ENCODE measurements around the gene TBX2. TPM values are rescaled to one million over a fixed set of nuclear protein-coding genes. Genes with fewer than 3 reads are reported as not detected.
"Not testable (repeated sequence)": the region's sequence is repeated elsewhere in the genome, so short reads cannot be mapped to it uniquely, and the experiment has no call there.

Gene TBX2
- total and polyA plus RNA-seq, 2 donors, result 2.1 to 3.2 TPM

DNA sequence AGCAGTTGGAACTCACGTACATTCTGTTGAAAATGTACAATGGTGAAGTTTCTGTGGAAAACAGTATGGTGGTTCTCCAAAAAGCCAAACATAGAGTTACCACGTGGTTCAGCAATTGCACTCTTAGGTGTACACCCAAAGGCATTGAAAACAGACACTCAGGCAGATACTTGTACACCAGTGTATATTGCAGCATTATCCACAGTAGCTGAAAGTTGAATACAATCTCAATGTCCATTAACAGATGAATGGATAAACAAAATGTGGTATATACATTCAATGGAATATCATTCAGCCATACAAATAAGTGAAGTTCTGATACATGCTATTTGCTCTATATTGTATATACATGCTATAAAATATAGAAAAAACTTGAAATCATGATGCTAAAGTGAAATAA lies 23.2 kb downstream of the TBX2 start:
- H3K27me3 ChIP-seq (ENCODE audit: control insufficient read depth in 2 of 2, insufficient read depth in 1 of 2, low read length in 1 of 2), result peaks cover 9 to 63% of the 10 kb centered on the region in 2 donors
- H3K9me3 ChIP-seq (ENCODE audit: control insufficient read depth in 2 of 2, insufficient read depth in 1 of 2, low read length in 1 of 2), result no peaks in the 10 kb centered on the region
- H3K4me1 ChIP-seq (ENCODE audit: control insufficient read depth in 2 of 2, insufficient read depth in 2 of 2, low read length in 2 of 2), result no peaks in the 10 kb centered on the region
- H3K4me3 ChIP-seq (ENCODE audit: low read length in 2 of 2), result no peak overlapping the region
- WGBS, result 51% methylated on average over 2 of the region's 2 CpGs
- no peak overlapping the region for H3K27ac ChIP-seq (ENCODE audit: low read depth in 1 of 2, low read length in 1 of 2)
- no peaks in the 10 kb centered on the region for H3K36me3 ChIP-seq (ENCODE audit: control insufficient read depth in 2 of 2, insufficient read depth in 2 of 2, low read length in 1 of 2)
- DNase-seq (ENCODE audit: low read depth in 6 of 9, low spot score in 9 of 9), result no peak

DNA sequence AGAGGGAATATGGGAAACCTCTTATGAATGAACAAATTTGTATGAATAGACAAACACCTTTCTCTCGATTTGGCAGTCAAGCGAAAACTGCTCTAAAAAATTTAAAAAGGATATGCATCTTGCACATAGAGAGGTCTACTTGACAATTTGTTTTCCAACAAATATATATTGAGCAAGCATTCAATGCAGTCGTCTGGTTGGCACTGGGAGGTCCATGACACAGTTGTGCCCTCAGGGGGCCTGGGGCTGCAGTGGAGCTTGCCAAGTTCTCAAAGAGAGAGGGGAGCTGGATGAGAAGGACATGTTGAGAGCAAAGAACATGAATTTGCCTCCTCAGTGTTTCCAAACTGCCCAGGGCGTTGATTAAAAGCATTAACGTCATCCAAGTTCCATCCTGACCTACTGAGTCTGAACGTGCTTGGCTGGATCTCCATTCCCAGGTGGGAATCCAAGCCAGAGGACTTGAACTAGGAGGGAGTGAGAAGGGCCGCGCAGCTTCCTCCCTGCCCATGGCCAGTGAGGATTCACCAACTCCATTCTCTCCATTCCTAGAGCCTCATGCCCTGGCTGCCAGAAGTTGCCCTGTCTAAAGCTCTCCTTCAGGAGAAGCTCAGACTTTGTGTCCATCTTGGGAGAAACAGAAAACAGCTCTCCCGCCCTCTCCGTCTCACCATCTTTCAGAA lies 24.5 kb downstream of the TBX2 start:
- H3K4me3 ChIP-seq (ENCODE audit: low read length in 2 of 2), result no peak overlapping the region
- no peaks in the 10 kb centered on the region for H3K4me1 ChIP-seq (ENCODE audit: control insufficient read depth in 2 of 2, insufficient read depth in 2 of 2, low read length in 2 of 2)
- no peaks in the 10 kb centered on the region for H3K9me3 ChIP-seq (ENCODE audit: control insufficient read depth in 2 of 2, insufficient read depth in 1 of 2, low read length in 1 of 2)
- 93% methylated on average over 10 of the region's 10 CpGs for WGBS
- no peaks in the 10 kb centered on the region for H3K36me3 ChIP-seq (ENCODE audit: control insufficient read depth in 2 of 2, insufficient read depth in 2 of 2, low read length in 1 of 2)
- DNase-seq (ENCODE audit: low read depth in 6 of 9, low spot score in 9 of 9), result no peak
- H3K27me3 ChIP-seq (ENCODE audit: control insufficient read depth in 2 of 2, insufficient read depth in 1 of 2, low read length in 1 of 2), result peaks cover 9 to 59% of the 10 kb centered on the region in 2 donors
- H3K27ac ChIP-seq (ENCODE audit: low read depth in 1 of 2, low read length in 1 of 2), result no peak overlapping the region

GRCh38 chr17:61425682-61426481 lies 26.2 kb downstream of the TBX2 start:
- WGBS, result 65% methylated on average over 11 of the region's 11 CpGs
- DNase-seq (ENCODE audit: low read depth in 6 of 9, low spot score in 9 of 9), result no peak
- H3K27me3 ChIP-seq (ENCODE audit: control insufficient read depth in 2 of 2, insufficient read depth in 1 of 2, low read length in 1 of 2), result peaks cover 5 to 42% of the 10 kb centered on the region in 2 donors

DNA sequence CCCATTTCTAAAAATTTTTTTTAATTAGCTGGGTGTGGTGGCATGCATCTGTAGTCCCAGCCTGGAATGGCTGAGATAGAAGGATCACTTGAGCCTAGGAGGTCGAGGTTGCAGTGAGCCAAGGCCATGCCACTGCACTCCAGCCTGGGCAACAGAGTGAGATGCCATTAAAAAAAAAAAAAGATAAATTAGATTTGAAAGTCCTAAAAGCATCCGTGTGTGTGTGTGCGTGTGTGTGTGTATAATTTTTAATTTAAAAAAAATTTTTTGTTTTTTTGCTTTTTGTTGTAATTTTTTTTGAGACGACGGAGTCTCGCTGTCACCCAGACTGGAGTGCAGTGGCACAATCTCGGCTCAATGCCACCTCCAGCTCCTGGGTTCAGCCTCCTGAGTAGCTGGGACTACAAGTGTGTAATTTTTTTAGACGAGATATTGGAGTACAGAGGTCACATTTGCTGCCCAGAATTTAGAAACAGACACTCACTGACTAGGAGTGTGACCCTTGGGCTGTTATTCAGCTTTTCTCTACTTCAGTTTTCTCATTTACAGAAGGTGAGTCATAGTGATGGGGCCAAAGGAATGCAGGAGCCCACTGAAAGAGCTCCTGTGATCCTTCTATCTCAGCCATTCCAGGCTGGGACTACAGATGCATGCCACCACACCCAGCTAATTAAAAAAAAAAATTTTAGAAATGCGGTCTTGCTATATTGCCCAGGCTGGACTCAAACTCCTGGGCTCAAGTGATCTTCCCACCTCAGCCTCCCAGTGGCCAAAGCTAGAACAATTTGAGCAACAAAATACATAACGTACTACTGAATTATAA lies 27.1 kb downstream of the TBX2 start:
- DNase-seq (ENCODE audit: low read depth in 6 of 9, low spot score in 9 of 9), result no peak
- Histone ChIP-seq H3K27ac (ENCODE audit: low read depth in 1 of 2, low read length in 1 of 2) (no peak overlapping the region), H3K27me3 (ENCODE audit: control insufficient read depth in 2 of 2, insufficient read depth in 1 of 2, low read length in 1 of 2) (peaks cover 5 to 36% of the 10 kb centered on the region in 2 donors), H3K4me3 (ENCODE audit: low read length in 2 of 2) (no peak overlapping the region), H3K9me3 (ENCODE audit: control insufficient read depth in 2 of 2, insufficient read depth in 1 of 2, low read length in 1 of 2) (no peaks in the 10 kb centered on the region), H3K36me3 (ENCODE audit: control insufficient read depth in 2 of 2, insufficient read depth in 2 of 2, low read length in 1 of 2) (no peaks in the 10 kb centered on the region), H3K4me1 (ENCODE audit: control insufficient read depth in 2 of 2, insufficient read depth in 2 of 2, low read length in 2 of 2) (no peaks in the 10 kb centered on the region)
- WGBS, result 94% methylated on average over 10 of the region's 10 CpGs

More at GRCh38 chr17:61425682-61426481, 26.2 kb downstream of the TBX2 start:
- H3K27ac ChIP-seq (ENCODE audit: low read depth in 1 of 2, low read length in 1 of 2), result no peak overlapping the region
- no peaks in the 10 kb centered on the region for H3K9me3 ChIP-seq (ENCODE audit: control insufficient read depth in 2 of 2, insufficient read depth in 1 of 2, low read length in 1 of 2)
- H3K36me3 ChIP-seq (ENCODE audit: control insufficient read depth in 2 of 2, insufficient read depth in 2 of 2, low read length in 1 of 2), result no peaks in the 10 kb centered on the region
- no peaks in the 10 kb centered on the region for H3K4me1 ChIP-seq (ENCODE audit: control insufficient read depth in 2 of 2, insufficient read depth in 2 of 2, low read length in 2 of 2)
- no peak overlapping the region for H3K4me3 ChIP-seq (ENCODE audit: low read length in 2 of 2)

DNA sequence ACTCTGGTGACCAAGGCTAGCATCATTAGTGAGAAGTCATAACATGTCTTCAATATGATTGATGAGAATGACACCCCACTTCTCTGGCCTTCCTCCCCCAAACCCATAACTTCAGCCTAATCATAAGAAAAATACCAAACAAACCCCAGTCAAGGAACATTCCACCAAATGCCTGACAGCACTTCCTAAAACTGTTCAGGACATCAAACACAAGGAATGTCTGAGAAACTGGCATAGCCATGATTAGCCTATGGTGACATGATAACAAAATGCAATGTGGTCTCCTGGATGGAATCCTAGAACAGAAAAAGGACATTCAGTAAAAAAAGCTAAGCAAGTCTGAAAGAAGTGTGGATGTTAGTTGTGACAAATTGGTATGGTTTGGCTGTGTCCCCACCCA lies 27.9 kb downstream of the TBX2 start:
- no peaks in the 10 kb centered on the region for H3K9me3 ChIP-seq (ENCODE audit: control insufficient read depth in 2 of 2, insufficient read depth in 1 of 2, low read length in 1 of 2)
- no peak overlapping the region for H3K4me3 ChIP-seq (ENCODE audit: low read length in 2 of 2)
- H3K27me3 ChIP-seq (ENCODE audit: control insufficient read depth in 2 of 2, insufficient read depth in 1 of 2, low read length in 1 of 2), result peaks cover 5 to 31% of the 10 kb centered on the region in 2 donors
- no peaks in the 10 kb centered on the region for H3K4me1 ChIP-seq (ENCODE audit: control insufficient read depth in 2 of 2, insufficient read depth in 2 of 2, low read length in 2 of 2)
- H3K27ac ChIP-seq (ENCODE audit: low read depth in 1 of 2, low read length in 1 of 2), result no peak overlapping the region
- DNase-seq (ENCODE audit: low read depth in 6 of 9, low spot score in 9 of 9), result no peak
- H3K36me3 ChIP-seq (ENCODE audit: control insufficient read depth in 2 of 2, insufficient read depth in 2 of 2, low read length in 1 of 2), result no peaks in the 10 kb centered on the region

DNA sequence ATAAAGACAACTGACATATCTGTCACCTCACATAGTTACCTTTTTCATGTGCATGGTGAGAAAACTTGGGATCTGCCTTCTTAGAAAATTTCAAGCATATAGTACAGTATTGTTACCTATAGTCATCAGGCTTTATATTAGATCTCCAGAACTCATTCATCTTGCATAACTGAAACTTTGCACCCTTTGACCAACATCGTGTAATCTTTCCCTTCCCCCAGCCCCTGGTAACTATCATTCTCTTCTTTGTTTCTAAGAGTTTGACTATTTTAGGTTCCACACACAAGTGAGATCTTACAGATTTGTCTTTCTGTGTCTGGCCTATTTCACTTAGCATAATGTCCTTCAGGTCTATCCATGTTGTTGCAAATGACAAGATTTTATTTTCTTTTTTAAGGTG lies 29.6 kb downstream of the TBX2 start:
- no peaks in the 10 kb centered on the region for H3K4me1 ChIP-seq (ENCODE audit: control insufficient read depth in 2 of 2, insufficient read depth in 2 of 2, low read length in 2 of 2)
- no peak overlapping the region for H3K27ac ChIP-seq (ENCODE audit: low read depth in 1 of 2, low read length in 1 of 2)
- WGBS, result 95% methylated on average over 1 of the region's 1 CpG
- H3K4me3 ChIP-seq (ENCODE audit: low read length in 2 of 2), result no peak overlapping the region
- peaks cover 0 to 5% of the 10 kb centered on the region in 2 donors for H3K9me3 ChIP-seq (ENCODE audit: control insufficient read depth in 2 of 2, insufficient read depth in 1 of 2, low read length in 1 of 2)
- DNase-seq (ENCODE audit: low read depth in 6 of 9, low spot score in 9 of 9), result no peak
- H3K36me3 ChIP-seq (ENCODE audit: control insufficient read depth in 2 of 2, insufficient read depth in 2 of 2, low read length in 1 of 2), result no peaks in the 10 kb centered on the region
- H3K27me3 ChIP-seq (ENCODE audit: control insufficient read depth in 2 of 2, insufficient read depth in 1 of 2, low read length in 1 of 2), result peaks cover 0 to 28% of the 10 kb centered on the region in 2 donors

- not testable (repeated sequence) for H3K4me1 ChIP-seq (ENCODE audit: control insufficient read depth in 2 of 2, insufficient read depth in 2 of 2, low read length in 2 of 2); H3K9me3 ChIP-seq (ENCODE audit: control insufficient read depth in 2 of 2, insufficient read depth in 1 of 2, low read length in 1 of 2); H3K36me3 ChIP-seq (ENCODE audit: control insufficient read depth in 2 of 2, insufficient read depth in 2 of 2, low read length in 1 of 2); H3K27ac ChIP-seq (ENCODE audit: low read depth in 1 of 2, low read length in 1 of 2); H3K4me3 ChIP-seq (ENCODE audit: low read length in 2 of 2); DNase-seq (ENCODE audit: low read depth in 6 of 9, low spot score in 9 of 9)
- peaks cover 0 to 22% of the 10 kb centered on the region in 2 donors for H3K27me3 ChIP-seq (ENCODE audit: control insufficient read depth in 2 of 2, insufficient read depth in 1 of 2, low read length in 1 of 2)
- 93% methylated on average over 6 of the region's 6 CpGs for WGBS
Observed at GRCh38 chr17:61429831-61430230, 30.2 kb downstream of the TBX2 start.

DNA sequence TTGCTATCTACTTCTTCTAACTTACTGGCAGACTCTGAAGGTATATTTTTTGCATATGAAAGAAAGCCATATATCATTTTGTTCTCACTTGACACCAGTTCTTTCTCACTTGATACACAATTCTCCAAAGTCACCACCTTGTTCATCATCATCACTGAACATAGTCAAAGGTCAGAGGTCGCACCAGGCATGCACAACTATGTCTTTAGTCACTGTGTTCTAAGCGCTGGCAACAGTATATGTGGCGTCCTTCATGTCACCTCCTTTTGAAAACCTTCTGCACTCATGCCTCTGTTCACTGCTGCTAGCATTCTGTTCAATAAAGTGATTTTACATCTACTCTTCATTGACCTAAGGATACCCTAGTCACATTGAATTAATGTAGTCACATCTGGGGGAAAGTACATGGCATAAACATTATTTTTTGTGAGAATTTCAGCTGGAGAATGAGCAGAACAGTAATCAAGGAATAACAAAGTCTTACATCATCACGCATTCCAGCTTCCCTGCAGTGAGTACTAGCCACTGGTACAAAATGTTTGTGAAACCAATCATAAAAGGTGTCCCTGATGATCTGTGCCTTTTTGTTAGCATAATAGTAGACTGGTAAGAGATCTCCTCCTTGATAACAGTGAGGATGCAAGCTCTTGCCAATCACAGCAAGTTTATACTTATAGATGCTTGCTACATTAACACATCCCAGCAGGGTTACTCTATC lies 32.1 kb downstream of the TBX2 start:
- Histone ChIP-seq H3K9me3 (ENCODE audit: control insufficient read depth in 2 of 2, insufficient read depth in 1 of 2, low read length in 1 of 2) (peaks cover 0 to 5% of the 10 kb centered on the region in 2 donors), H3K36me3 (ENCODE audit: control insufficient read depth in 2 of 2, insufficient read depth in 2 of 2, low read length in 1 of 2) (no peaks in the 10 kb centered on the region), H3K27ac (ENCODE audit: low read depth in 1 of 2, low read length in 1 of 2) (no peak overlapping the region), H3K4me3 (ENCODE audit: low read length in 2 of 2) (no peak overlapping the region), H3K4me1 (ENCODE audit: control insufficient read depth in 2 of 2, insufficient read depth in 2 of 2, low read length in 2 of 2) (no peaks in the 10 kb centered on the region), H3K27me3 (ENCODE audit: control insufficient read depth in 2 of 2, insufficient read depth in 1 of 2, low read length in 1 of 2) (peaks cover 0 to 9% of the 10 kb centered on the region in 2 donors)
- WGBS, result 94% methylated on average over 4 of the region's 4 CpGs
- DNase-seq (ENCODE audit: low read depth in 6 of 9, low spot score in 9 of 9), result no peak

Measured in thymus (tissue), 11 donors.